ENCODE data around the gene ADCY5. TPM values are rescaled to one million over a fixed set of nuclear protein-coding genes. Genes with fewer than 3 reads are reported as not detected.
A peak's percentile ranks its signal among the peaks of the same experiment; 100 is the strongest.
"Not testable (repeated sequence)": the region's sequence is repeated elsewhere in the genome, so short reads cannot be mapped to it uniquely, and the experiment has no call there.

ADCY5 gene
- 1 to 10 TPM; 4.4 to 5.0 TPM for polyA plus RNA-seq

DNA sequence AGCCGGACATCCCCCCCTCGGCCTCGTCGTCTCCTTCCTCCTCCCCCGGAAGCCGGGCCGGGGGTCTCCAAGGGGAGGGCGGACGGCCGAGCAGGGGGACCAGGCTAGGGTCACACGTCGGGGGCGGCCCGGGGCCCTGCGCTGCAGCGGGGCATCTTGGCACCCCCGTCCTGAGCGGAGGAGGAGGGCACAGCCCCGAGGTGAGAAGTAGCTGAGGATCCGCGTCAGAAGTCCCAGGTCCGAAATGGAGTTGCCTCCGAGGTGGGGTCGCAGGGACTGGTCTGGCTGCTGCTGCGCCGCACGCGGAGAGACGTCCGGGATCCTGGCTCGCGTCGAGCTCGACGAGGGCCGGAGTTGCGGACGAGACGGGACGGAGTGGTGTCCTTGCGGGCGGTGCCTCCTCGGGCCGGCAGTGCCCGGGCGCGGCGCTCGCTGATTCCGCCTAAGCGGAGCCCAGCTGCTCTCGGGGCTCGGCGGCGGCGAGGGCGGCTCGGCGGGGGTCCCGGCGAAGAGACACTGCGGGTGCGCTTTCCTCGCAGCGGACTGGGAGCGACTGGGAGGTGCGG is at the start of gene ADCY5:
TSS of gene ADCY5 (minus strand) at position 555 of the 566 bp plus-strand sequence. CDS start at position 10, 545 bp downstream.
- 2% methylated on average over 62 to 67 of the region's 67 CpGs for WGBS, 2 donors
- Histone ChIP-seq H3K4me3 (ENCODE audit: low read depth in 1 of 2, low read length in 2 of 2) (peak within 1 kb of the TSS; percentile 57 to 62), H3K4me1 (ENCODE audit: control insufficient read depth in 2 of 2, insufficient read depth in 2 of 2, low read length in 1 of 2) (peaks cover 0 to 8% of the 10 kb centered on the region in 2 donors), H3K27ac (ENCODE audit: low read depth in 2 of 2, low read length in 1 of 2) (peak within 1 kb of the TSS; percentile 62 to 72), H3K36me3 (ENCODE audit: control insufficient read depth in 2 of 2, insufficient read depth in 2 of 2, low read length in 1 of 2) (no peaks in the 10 kb centered on the region), H3K27me3 (ENCODE audit: control insufficient read depth in 1 of 2, insufficient read depth in 2 of 2, low read length in 2 of 2) (peaks cover 0 to 9% of the 10 kb centered on the region in 2 donors), H3K9me3 (ENCODE audit: control insufficient read depth in 2 of 2, insufficient read depth in 1 of 2, low read depth in 1 of 2, low read length in 1 of 2) (no peaks in the 10 kb centered on the region)

DNA sequence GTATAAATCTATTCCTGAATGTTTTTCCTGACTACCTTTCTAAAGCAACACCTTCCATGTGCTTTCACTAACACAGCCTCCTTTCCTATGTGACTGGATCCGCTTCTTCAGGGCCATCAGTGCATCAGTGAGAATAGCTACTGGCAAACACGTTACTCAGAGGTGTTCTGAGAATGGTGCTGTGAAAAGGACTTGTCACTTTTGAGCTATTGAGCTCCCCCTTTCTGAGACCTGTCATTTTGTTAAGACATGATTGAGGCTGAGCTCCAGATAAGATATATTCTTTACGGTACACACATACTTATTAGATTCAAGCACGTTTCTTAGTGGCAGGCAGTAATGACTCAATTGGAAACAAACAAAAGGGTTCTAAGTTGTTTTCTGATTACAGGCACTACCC is 45.0 kb upstream of the ADCY5 start:
- WGBS, 2 donors = 85 to 86% methylated on average over 4 of the region's 4 CpGs
- peaks cover 6 to 19% of the 10 kb centered on the region in 2 donors for H3K36me3 ChIP-seq (ENCODE audit: control insufficient read depth in 2 of 2, insufficient read depth in 2 of 2, low read length in 1 of 2)
- no peaks in the 10 kb centered on the region for H3K4me1 ChIP-seq (ENCODE audit: control insufficient read depth in 2 of 2, insufficient read depth in 2 of 2, low read length in 1 of 2)
- H3K4me3 ChIP-seq (ENCODE audit: low read depth in 1 of 2, low read length in 2 of 2) = no peak overlapping the region
- H3K9me3 ChIP-seq (ENCODE audit: control insufficient read depth in 2 of 2, insufficient read depth in 1 of 2, low read depth in 1 of 2, low read length in 1 of 2) = no peaks in the 10 kb centered on the region
- H3K27me3 ChIP-seq (ENCODE audit: control insufficient read depth in 1 of 2, insufficient read depth in 2 of 2, low read length in 2 of 2) = no peaks in the 10 kb centered on the region
- H3K27ac ChIP-seq (ENCODE audit: low read depth in 2 of 2, low read length in 1 of 2) = no peak overlapping the region

DNA sequence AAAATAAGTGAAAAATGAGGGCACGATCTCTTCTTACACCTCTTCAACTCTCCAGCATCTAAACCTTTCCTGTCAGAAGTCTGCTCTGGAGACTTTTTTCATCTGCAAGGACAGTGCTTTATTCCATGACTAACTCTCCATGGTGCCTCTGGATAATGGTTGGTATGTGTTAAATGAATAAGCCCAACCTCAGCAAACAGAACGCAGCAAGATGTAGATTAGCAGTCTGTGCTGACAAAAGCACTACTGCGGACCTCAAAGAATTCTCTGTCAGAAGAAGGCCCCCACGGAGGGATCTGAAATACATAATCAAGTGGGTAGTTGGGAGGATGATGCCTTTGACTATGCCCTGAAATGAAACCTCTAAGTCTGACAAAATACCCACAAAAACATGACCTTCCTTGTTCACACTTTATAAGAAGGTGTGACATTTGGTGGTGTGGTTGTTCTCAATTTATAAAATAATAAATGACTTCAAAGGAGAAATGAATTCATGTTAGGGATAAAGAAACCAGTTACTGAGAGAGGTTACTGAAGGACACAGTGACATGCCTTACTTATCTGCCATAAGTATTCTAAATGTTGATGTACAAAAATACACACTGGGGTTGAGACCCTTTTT is 43.2 kb upstream of the ADCY5 start:
- H3K4me1 ChIP-seq (ENCODE audit: control insufficient read depth in 2 of 2, insufficient read depth in 2 of 2, low read length in 1 of 2) = no peaks in the 10 kb centered on the region
- no peaks in the 10 kb centered on the region for H3K27me3 ChIP-seq (ENCODE audit: control insufficient read depth in 1 of 2, insufficient read depth in 2 of 2, low read length in 2 of 2)
- whole genome bisulfite sequencing, 2 donors = 79% methylated on average over 4 of the region's 4 CpGs
- H3K9me3 ChIP-seq (ENCODE audit: control insufficient read depth in 2 of 2, insufficient read depth in 1 of 2, low read depth in 1 of 2, low read length in 1 of 2) = no peaks in the 10 kb centered on the region
- H3K27ac ChIP-seq (ENCODE audit: low read depth in 2 of 2, low read length in 1 of 2) = no peak overlapping the region
- H3K36me3 ChIP-seq (ENCODE audit: control insufficient read depth in 2 of 2, insufficient read depth in 2 of 2, low read length in 1 of 2) = peaks cover 3 to 7% of the 10 kb centered on the region in 2 donors
- H3K4me3 ChIP-seq (ENCODE audit: low read depth in 1 of 2, low read length in 2 of 2) = no peak overlapping the region

DNA sequence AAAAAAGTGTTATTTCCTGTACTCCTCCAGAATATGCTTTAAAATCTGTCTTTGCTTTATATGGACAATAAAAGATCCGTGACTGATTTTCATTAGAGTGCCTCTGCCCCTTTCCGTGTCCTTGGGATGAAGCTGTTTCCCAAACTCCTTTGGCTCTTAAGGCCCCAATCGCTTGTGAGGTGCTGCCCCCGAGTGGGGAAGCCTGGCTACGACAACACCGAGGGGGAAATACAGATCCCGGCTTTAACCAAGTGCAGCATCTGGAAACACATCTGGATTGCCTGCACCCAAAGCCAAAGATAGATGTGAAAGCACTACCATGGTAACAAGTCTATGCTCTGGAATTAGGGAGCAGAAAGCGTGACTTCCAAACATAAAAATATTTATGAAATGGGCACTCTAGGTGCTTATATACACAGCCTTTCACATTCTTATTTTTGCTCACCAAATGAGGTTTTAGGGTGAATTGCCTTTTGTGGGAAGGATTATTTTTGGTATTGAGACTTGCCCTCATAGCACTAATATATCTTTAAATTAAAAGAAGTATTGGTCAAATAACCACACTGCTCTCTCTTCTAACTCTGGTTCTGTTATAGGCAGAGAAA is 40.6 kb upstream of the ADCY5 start:
- WGBS, 2 donors = 8% methylated on average over 8 of the region's 8 CpGs
- H3K36me3 ChIP-seq (ENCODE audit: control insufficient read depth in 2 of 2, insufficient read depth in 2 of 2, low read length in 1 of 2) = peaks cover 3 to 5% of the 10 kb centered on the region in 2 donors
- H3K4me3 ChIP-seq (ENCODE audit: low read depth in 1 of 2, low read length in 2 of 2) = no peak overlapping the region
- H3K4me1 ChIP-seq (ENCODE audit: control insufficient read depth in 2 of 2, insufficient read depth in 2 of 2, low read length in 1 of 2) = peaks cover 0 to 2% of the 10 kb centered on the region in 2 donors
- no peaks in the 10 kb centered on the region for H3K9me3 ChIP-seq (ENCODE audit: control insufficient read depth in 2 of 2, insufficient read depth in 1 of 2, low read depth in 1 of 2, low read length in 1 of 2)
- H3K27ac ChIP-seq (ENCODE audit: low read depth in 2 of 2, low read length in 1 of 2) = no peak overlapping the region
- H3K27me3 ChIP-seq (ENCODE audit: control insufficient read depth in 1 of 2, insufficient read depth in 2 of 2, low read length in 2 of 2) = no peaks in the 10 kb centered on the region

GRCh38 chr3:123488645-123489347 is 39.9 kb upstream of the ADCY5 start:
- no peak overlapping the region for H3K4me3 ChIP-seq (ENCODE audit: low read depth in 1 of 2, low read length in 2 of 2)
- H3K4me1 ChIP-seq (ENCODE audit: control insufficient read depth in 2 of 2, insufficient read depth in 2 of 2, low read length in 1 of 2) = peaks cover 0 to 2% of the 10 kb centered on the region in 2 donors
- no peaks in the 10 kb centered on the region for H3K27me3 ChIP-seq (ENCODE audit: control insufficient read depth in 1 of 2, insufficient read depth in 2 of 2, low read length in 2 of 2)
- H3K9me3 ChIP-seq (ENCODE audit: control insufficient read depth in 2 of 2, insufficient read depth in 1 of 2, low read depth in 1 of 2, low read length in 1 of 2) = no peaks in the 10 kb centered on the region
- peaks cover under 1 to 5% of the 10 kb centered on the region in 2 donors for H3K36me3 ChIP-seq (ENCODE audit: control insufficient read depth in 2 of 2, insufficient read depth in 2 of 2, low read length in 1 of 2)
- WGBS, 2 donors = 74 to 75% methylated on average over 5 of the region's 5 CpGs
- peak overlapping the region in 1 of 2 donors; percentile 49 for H3K27ac ChIP-seq (ENCODE audit: low read depth in 2 of 2, low read length in 1 of 2)

GRCh38 chr3:123487063-123487462 is 38.2 kb upstream of the ADCY5 start:
- not testable (repeated sequence) for H3K4me1 ChIP-seq (ENCODE audit: control insufficient read depth in 2 of 2, insufficient read depth in 2 of 2, low read length in 1 of 2); H3K27ac ChIP-seq (ENCODE audit: low read depth in 2 of 2, low read length in 1 of 2); H3K36me3 ChIP-seq (ENCODE audit: control insufficient read depth in 2 of 2, insufficient read depth in 2 of 2, low read length in 1 of 2); H3K9me3 ChIP-seq (ENCODE audit: control insufficient read depth in 2 of 2, insufficient read depth in 1 of 2, low read depth in 1 of 2, low read length in 1 of 2); H3K27me3 ChIP-seq (ENCODE audit: control insufficient read depth in 1 of 2, insufficient read depth in 2 of 2, low read length in 2 of 2); H3K4me3 ChIP-seq (ENCODE audit: low read depth in 1 of 2, low read length in 2 of 2)
- 78 to 87% methylated on average over 8 of the region's 8 CpGs for WGBS, 2 donors

GRCh38 chr3:123486460-123486859 is 37.6 kb upstream of the ADCY5 start:
- no peaks in the 10 kb centered on the region for H3K9me3 ChIP-seq (ENCODE audit: control insufficient read depth in 2 of 2, insufficient read depth in 1 of 2, low read depth in 1 of 2, low read length in 1 of 2)
- peaks cover 0 to 5% of the 10 kb centered on the region in 2 donors for H3K36me3 ChIP-seq (ENCODE audit: control insufficient read depth in 2 of 2, insufficient read depth in 2 of 2, low read length in 1 of 2)
- WGBS, 2 donors = 90 to 94% methylated on average over 7 of the region's 7 CpGs
- H3K4me3 ChIP-seq (ENCODE audit: low read depth in 1 of 2, low read length in 2 of 2) = no peak overlapping the region
- no peaks in the 10 kb centered on the region for H3K27me3 ChIP-seq (ENCODE audit: control insufficient read depth in 1 of 2, insufficient read depth in 2 of 2, low read length in 2 of 2)
- no peak overlapping the region for H3K27ac ChIP-seq (ENCODE audit: low read depth in 2 of 2, low read length in 1 of 2)
- peaks cover 2 to 3% of the 10 kb centered on the region in 2 donors for H3K4me1 ChIP-seq (ENCODE audit: control insufficient read depth in 2 of 2, insufficient read depth in 2 of 2, low read length in 1 of 2)

GRCh38 chr3:123485551-123485950 is 36.7 kb upstream of the ADCY5 start:
- Histone ChIP-seq H3K4me1 (ENCODE audit: control insufficient read depth in 2 of 2, insufficient read depth in 2 of 2, low read length in 1 of 2) (peaks cover 2 to 3% of the 10 kb centered on the region in 2 donors), H3K27ac (ENCODE audit: low read depth in 2 of 2, low read length in 1 of 2) (no peak overlapping the region), H3K27me3 (ENCODE audit: control insufficient read depth in 1 of 2, insufficient read depth in 2 of 2, low read length in 2 of 2) (no peaks in the 10 kb centered on the region), H3K9me3 (ENCODE audit: control insufficient read depth in 2 of 2, insufficient read depth in 1 of 2, low read depth in 1 of 2, low read length in 1 of 2) (no peaks in the 10 kb centered on the region), H3K36me3 (ENCODE audit: control insufficient read depth in 2 of 2, insufficient read depth in 2 of 2, low read length in 1 of 2) (peaks cover 0 to 3% of the 10 kb centered on the region in 2 donors), H3K4me3 (ENCODE audit: low read depth in 1 of 2, low read length in 2 of 2) (no peak overlapping the region)
- WGBS, 2 donors = 88 to 92% methylated on average over 4 of the region's 4 CpGs

DNA sequence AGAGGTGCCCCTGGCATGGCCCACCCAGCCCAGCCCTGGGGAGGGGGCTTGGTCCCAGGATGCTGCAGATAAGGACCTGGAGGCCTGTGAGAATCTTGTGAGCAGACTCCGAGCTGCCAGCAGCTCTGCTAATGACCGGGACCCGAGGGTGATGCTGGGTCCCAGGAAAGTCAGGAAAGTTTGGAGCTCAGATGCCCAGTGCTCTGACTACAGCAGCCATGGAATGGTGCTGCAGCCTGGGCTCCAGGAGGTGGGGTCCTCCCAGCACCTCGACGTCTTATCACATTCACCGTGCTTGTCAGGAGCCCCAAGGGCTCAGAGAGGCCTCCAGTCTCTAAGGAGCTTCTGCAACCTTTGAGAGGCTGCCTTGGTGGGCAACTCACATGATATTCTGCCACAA is 34.3 kb upstream of the ADCY5 start:
- Histone ChIP-seq H3K36me3 (ENCODE audit: control insufficient read depth in 2 of 2, insufficient read depth in 2 of 2, low read length in 1 of 2) (no peaks in the 10 kb centered on the region), H3K27ac (ENCODE audit: low read depth in 2 of 2, low read length in 1 of 2) (no peak overlapping the region), H3K27me3 (ENCODE audit: control insufficient read depth in 1 of 2, insufficient read depth in 2 of 2, low read length in 2 of 2) (no peaks in the 10 kb centered on the region), H3K4me1 (ENCODE audit: control insufficient read depth in 2 of 2, insufficient read depth in 2 of 2, low read length in 1 of 2) (peaks cover 2 to 3% of the 10 kb centered on the region in 2 donors), H3K9me3 (ENCODE audit: control insufficient read depth in 2 of 2, insufficient read depth in 1 of 2, low read depth in 1 of 2, low read length in 1 of 2) (no peaks in the 10 kb centered on the region), H3K4me3 (ENCODE audit: low read depth in 1 of 2, low read length in 2 of 2) (no peak overlapping the region)
- WGBS, 2 donors = 91 to 94% methylated on average over 6 of the region's 6 CpGs

Data from esophagus (tissue), 2 donors.